Fibroblast of pulmonary artery (primary cell): ENCODE measurements around the gene HES1.
"Not testable (repeated sequence)": the region's sequence is repeated elsewhere in the genome, so short reads cannot be mapped to it uniquely, and the experiment has no call there.

Source experiments
- DNase-seq: peaks from one replicate; pipeline ENCODE4 v3.0.0-alpha.2; 2010; ENCODE audit warnings: low read depth
- H3K4me3 ChIP-seq: replicated peaks from 2 replicates; pipeline ENCODE4 v1.5.1; 2011; ENCODE audit warnings: low read depth, mild to moderate bottlenecking, control low read depth, low read length, moderate library complexity
- TF ChIP-seq, protein P1 (sequence below): IDR thresholded peaks from 2 replicates; pipeline ENCODE4 v1.5.1; 2011; ENCODE audit warnings: mild to moderate bottlenecking, control low read depth, low read length, inconsistent platforms; ENCODE audit errors: missing control alignments

HES1 gene

GRCh38 chr3:194145702-194146101 lies 9.8 kb downstream of the HES1 start:
- DNase-seq: no peak
- TF ChIP-seq, protein P1, sequence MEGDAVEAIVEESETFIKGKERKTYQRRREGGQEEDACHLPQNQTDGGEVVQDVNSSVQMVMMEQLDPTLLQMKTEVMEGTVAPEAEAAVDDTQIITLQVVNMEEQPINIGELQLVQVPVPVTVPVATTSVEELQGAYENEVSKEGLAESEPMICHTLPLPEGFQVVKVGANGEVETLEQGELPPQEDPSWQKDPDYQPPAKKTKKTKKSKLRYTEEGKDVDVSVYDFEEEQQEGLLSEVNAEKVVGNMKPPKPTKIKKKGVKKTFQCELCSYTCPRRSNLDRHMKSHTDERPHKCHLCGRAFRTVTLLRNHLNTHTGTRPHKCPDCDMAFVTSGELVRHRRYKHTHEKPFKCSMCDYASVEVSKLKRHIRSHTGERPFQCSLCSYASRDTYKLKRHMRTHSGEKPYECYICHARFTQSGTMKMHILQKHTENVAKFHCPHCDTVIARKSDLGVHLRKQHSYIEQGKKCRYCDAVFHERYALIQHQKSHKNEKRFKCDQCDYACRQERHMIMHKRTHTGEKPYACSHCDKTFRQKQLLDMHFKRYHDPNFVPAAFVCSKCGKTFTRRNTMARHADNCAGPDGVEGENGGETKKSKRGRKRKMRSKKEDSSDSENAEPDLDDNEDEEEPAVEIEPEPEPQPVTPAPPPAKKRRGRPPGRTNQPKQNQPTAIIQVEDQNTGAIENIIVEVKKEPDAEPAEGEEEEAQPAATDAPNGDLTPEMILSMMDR: no peak

DNA sequence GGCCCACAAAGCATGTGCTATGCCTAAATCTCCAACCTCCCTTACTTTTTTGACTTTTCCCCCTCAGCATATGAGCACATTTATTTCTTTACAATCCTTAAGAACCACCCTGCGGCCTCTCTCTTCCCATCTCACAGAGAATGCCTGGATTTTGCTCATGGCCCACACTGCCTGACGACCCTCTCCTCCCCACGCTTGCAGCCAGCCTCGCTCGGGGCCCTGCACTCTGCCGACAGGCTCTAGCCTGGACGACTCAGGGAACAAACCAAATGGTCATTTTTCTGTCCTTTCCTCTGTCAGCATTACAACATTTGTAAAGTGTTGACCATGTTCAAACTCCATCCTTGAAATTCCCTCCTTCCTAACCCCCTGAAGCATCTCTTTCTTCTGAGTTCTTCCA lies 11.7 kb downstream of the HES1 start:
- DNase-seq: no peak
- no peak overlapping the region for H3K4me3 ChIP-seq
- TF ChIP-seq, protein P1: no peak

More at GRCh38 chr3:194145702-194146101, 9.8 kb downstream of the HES1 start:
- no peak overlapping the region for H3K4me3 ChIP-seq

- TF ChIP-seq, protein P1: no peak
- H3K4me3 ChIP-seq: no peak overlapping the region
- peak; percentile 63 for DNase-seq
Observed at GRCh38 chr3:194148383-194148782, 12.4 kb downstream of the HES1 start.

GRCh38 chr3:194150252-194150934 lies 14.4 kb downstream of the HES1 start:
- TF ChIP-seq, protein P1: no peak
- no peak overlapping the region for H3K4me3 ChIP-seq
- DNase-seq: no peak

DNA sequence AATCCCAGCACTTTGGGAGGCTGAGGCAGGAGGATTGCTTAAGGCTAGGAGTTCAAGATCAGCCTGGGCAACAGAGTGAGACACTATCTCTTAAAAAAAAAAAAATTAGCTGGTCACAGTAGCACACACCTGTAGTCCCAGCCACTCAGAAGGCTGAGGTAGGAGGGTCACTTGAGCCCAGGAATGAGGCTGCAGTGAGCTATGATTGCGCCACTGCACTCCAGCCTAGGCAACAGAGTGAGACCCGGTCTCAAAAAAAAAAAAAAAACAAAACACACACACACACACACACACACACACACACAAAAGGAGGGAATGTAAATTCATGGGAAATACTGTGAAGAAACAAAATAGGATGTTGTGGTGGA lies 15.0 kb downstream of the HES1 start:
- not testable (repeated sequence) for DNase-seq, H3K4me3 ChIP-seq

GRCh38 chr3:194154346-194154745 lies 18.4 kb downstream of the HES1 start:
- H3K4me3 ChIP-seq: no peak overlapping the region
- TF ChIP-seq, protein P1: no peak
- DNase-seq: no peak

DNA sequence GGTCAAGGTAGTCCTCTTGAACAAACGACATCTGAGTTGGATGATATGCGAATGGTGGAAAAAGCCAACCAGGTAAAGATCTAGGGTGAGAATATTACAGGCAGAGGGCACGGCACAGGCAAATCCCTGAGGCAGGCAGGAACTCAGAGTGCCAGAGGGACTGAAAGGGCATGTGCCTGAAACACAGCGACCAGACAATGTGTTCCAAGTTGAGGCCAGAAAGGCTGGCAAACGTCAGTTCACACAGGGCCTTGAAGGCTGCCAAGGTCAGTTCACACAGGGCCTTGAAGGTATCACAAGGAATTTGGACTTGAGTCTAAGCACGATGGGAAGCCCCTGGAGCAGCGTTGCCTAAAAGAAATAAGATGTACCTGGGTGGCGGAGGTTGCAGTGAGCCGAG lies 20.1 kb downstream of the HES1 start:
- no peak overlapping the region for H3K4me3 ChIP-seq
- TF ChIP-seq, protein P1: no peak
- no peak for DNase-seq
